Activated CD4-positive, CD25-positive, alpha-beta regulatory T cell (primary cell): ENCODE data around the gene FXYD2.

Source experiments
- DNase-seq, 4 experiments: peaks; one replicate each; lab custom pipeline; 2025; lab: John Stamatoyannopoulos, UW

FXYD2 gene

DNA sequence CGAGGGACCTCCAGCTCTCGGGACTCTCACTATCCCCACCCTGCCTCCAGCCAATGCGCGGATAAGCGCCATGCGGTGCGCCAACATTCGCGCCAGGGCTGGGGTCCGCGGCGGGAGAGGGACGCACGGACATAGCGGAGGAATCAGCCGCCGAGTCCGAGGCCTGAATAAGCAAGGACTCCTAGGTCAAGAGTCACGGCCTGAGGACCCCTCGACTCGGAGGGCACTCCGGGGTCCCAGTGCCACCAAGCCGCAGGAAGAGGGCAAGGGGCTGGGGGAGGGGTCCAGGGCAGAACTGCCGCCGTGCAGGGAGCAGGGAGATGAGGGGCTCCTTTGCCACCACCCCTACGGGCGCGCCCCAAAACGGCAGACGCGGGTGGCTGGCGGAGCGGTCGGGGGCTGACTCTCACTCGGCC lies 28.1 kb downstream of the FXYD2 start:
- no peak for DNase-seq

GRCh38 chr11:117795638-117796455 lies 28.7 kb downstream of the FXYD2 start:
- DNase-seq: no peak

- DNase-seq: no peak
Measured at GRCh38 chr11:117794772-117795629, 29.5 kb downstream of the FXYD2 start.

- no peak for DNase-seq
Measured at GRCh38 chr11:117794135-117794534, 30.4 kb downstream of the FXYD2 start.

- no peak for DNase-seq
Measured at GRCh38 chr11:117793583-117793982, 31.0 kb downstream of the FXYD2 start.

GRCh38 chr11:117792992-117793391 lies 31.6 kb downstream of the FXYD2 start:
- DNase-seq: no peak

DNA sequence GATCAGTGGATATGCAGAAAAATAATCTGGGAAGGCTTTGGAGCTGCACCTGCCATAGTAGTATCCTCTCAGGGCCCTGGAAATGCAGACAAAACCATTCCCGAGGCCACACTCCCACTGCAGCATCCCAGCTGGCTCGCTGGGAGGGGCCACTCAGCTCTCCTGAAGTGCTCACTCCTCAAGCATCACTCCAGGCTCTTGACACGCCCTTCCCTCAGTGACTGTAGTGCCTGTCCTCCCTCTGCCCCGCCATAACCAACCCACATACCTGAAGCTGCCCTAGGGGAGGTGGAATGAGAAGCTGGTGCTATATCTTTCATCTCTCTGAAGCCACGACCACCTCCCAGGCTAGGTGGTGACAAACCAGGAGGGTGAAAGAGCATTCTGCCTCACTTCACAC lies 32.3 kb downstream of the FXYD2 start:
- DNase-seq: no peak

DNA sequence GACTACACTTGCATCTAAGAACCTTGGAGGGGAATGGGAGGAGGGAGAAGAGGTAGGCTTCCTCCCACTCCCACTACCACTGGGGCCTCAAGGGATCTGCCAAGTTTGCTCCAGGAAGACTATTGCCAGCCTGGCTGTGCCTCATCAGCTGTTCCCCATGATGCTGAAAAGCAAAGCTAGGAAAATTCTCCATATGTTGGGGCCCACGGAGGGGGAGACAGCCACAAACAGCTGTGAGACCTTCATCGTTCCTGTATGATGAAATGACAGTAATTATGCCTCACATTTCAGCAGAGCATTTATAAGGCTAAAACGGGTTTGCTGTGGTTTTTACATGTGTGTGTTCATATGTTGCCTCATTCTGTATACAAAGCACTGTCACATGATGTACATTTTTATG lies 34.3 kb downstream of the FXYD2 start:
- no peak for DNase-seq

DNA sequence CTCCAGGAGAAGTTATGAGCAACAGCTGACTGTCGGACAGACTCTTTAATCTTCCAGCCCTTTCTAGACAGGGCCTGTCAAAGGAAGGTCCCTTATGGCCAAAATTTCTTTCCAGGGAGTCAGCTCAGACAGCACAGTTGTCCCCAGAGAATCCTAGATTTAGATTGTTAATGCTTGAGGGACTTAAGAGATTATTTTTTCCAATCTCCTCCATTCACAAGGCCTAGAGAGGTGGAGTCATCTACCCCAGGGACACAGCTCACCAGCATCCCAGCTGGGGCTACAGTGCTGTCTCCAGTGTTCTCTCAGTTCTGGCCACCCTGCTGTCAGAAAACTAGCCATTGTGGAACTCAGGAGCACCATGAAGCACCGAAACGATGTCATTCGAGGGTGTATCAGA lies 35.3 kb downstream of the FXYD2 start:
- DNase-seq: no peak

DNA sequence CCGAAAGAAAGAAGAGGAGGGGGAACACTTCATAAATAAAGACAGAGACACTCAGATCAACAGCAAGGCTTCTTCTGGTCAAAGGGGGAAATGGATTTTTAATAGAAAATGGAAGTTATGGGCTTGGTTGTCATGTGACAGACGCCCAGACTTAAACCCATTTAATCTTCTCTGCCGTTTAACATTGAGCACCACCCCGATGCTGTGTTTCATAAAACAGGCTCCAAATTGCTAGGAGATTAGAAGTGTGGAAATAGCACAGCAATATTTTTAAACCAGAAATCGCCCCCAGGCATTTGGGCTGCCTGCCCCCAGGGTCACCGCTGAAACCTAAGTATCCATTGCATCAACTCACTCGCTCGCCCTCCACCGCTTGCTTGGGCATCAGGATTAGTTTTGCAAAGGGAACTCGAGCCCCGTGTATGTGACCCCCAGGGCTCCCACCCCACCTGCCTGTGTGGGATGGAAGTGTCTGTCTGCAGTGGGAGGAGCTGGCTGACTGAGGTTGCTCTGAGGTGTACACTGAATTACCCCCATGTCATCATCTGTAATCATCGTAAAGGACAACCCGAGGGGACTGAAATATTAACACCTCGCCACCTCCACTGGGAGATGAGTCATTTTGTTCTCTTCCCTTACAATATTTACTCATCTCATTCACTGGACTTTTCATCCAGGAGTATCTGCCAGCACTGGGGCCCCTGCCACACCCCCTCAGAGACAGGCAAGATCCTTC lies 38.2 kb downstream of the FXYD2 start:
- no peak for DNase-seq

GRCh38 chr11:117782101-117782500 lies 42.4 kb downstream of the FXYD2 start:
- DNase-seq: no peak

DNA sequence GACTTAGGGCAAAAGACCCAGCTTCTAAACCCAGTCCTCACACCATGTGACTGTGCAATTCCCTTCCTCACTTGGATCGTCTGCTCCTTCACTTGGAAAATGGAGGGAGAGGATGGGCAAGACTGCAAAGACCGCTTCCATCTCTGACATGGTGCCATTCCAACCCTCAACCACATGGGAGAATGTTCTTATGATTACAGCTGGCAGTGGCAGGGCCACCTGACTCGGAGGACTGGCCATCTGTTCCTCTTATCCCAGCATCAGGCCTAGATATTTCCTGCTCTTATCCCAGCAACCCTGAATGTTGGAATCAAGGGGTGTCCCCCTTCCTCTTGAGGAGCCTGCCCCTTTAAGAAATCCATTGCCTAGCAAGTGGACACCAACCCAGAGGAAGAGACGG lies 42.9 kb downstream of the FXYD2 start:
- DNase-seq: no peak

- no peak for DNase-seq
Measured at GRCh38 chr11:117780456-117780855, 44.1 kb downstream of the FXYD2 start.

DNA sequence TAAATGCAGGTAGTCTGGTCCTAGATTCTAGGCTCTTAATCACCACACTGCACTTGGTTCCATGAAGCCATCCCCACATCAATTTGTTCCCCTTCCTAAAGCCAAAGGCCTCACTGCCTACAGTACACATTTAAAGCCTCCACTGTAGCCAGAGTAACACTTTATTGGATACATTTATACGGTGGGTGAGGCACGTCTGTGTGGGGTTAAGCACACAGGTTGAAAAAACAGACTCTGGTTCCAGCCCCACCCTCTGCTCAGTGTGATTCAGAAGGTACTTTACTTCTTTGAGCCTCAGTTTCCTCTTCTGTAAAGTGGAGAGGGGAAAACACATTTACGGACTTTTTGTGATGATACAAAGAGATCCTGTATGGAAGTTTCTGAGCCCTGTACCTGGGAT lies 50.0 kb downstream of the FXYD2 start:
- DNase-seq: no peak

DNA sequence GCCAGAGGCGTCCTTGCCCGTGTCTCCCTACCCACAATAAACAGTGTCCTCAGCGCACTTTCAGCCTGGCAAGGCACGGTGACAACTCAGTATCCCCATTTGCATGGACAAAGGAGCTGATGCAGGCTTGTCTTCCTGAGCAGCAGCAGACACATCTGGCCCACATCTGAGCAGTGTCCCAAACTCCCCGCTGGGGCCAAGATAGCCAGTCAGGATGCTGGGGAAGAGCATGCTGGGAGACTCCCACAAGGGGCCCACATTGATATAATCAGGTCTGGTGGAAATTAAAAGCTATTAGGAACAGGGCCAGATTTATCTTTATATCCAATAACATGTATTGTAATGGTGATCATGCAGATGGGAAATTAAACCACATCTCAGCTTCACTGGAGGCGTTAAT lies 52.2 kb downstream of the FXYD2 start:
- no peak for DNase-seq

GRCh38 chr11:117771841-117772240 lies 52.7 kb downstream of the FXYD2 start:
- DNase-seq: no peak

GRCh38 chr11:117771197-117771596 lies 53.3 kb downstream of the FXYD2 start:
- DNase-seq: no peak

GRCh38 chr11:117770061-117770460 lies 54.5 kb downstream of the FXYD2 start:
- DNase-seq: no peak
